HepG2 (cell line): ENCODE results near the gene NINJ2. TPM values are rescaled to one million over a fixed set of nuclear protein-coding genes. Genes with fewer than 3 reads are reported as not detected.

ENCODE experiments used
- AFF4 ChIP-seq: sonication (generic); formaldehyde crosslinking; IDR thresholded peaks from 2 replicates; pipeline ENCODE4 v1.4.0; 2020; ENCODE audit warnings: missing genetic modification reagents
- EP300 ChIP-seq, 3 experiments: sonication (generic) in 1 of 3; formaldehyde crosslinking in 1 of 3; IDR thresholded peaks; 2 replicates each; pipeline versions ENCODE4 v1.5.1 to v1.6.1; 2011 to 2020; ENCODE audit warnings: low read depth in 2 of 3, low read length in 2 of 3, borderline replicate concordance in 1 of 3, improper control_type of control experiment in 1 of 3, mild to moderate bottlenecking in 1 of 3, missing genetic modification reagents in 1 of 3, moderate library complexity in 1 of 3
- FOSL2 ChIP-seq: sonication (generic); formaldehyde crosslinking; IDR thresholded peaks from 2 replicates; pipeline ENCODE4 v1.4.0; 2020; ENCODE audit warnings: missing genetic modification reagents
- FOXK1 ChIP-seq: sonication (generic); formaldehyde crosslinking; IDR thresholded peaks from 2 replicates; pipeline ENCODE4 v1.4.0; 2020; ENCODE audit warnings: low read depth, missing genetic modification reagents, borderline replicate concordance
- HCFC1 ChIP-seq: fragments of 150-350 bp; IDR thresholded peaks from 2 replicates; pipeline ENCODE4 v1.6.1; 2014; ENCODE audit warnings: low read depth, low read length
- HNF1A ChIP-seq, 2 experiments: sonication (generic) in 1 of 2; formaldehyde crosslinking in 1 of 2; IDR thresholded peaks; 2 replicates each; pipeline versions ENCODE4 v1.4.0 to v1.6.1; 2016 to 2020; ENCODE audit warnings: borderline replicate concordance in 1 of 2, low read depth in 1 of 2, mild to moderate bottlenecking in 1 of 2, missing genetic modification reagents in 1 of 2
- IKZF1 ChIP-seq: fragments of 450-650 bp; IDR thresholded peaks from 2 replicates; pipeline ENCODE4 v1.7.1; 2016
- IKZF5 ChIP-seq: IDR thresholded peaks from 2 replicates; pipeline ENCODE4 v1.6.1; 2018; ENCODE audit warnings: missing genetic modification reagents, mild to moderate bottlenecking, missing compliant biosample characterization
- KDM5B ChIP-seq: sonication (generic); formaldehyde crosslinking; IDR thresholded peaks from 2 replicates; pipeline ENCODE4 v1.4.0; 2020; ENCODE audit warnings: missing genetic modification reagents, mild to moderate bottlenecking, borderline replicate concordance
- SMC3 ChIP-seq: IDR thresholded peaks from 2 replicates; pipeline ENCODE4 v1.6.1; 2011; ENCODE audit warnings: low read length, improper control_type of control experiment
- SRF ChIP-seq: IDR thresholded peaks from 2 replicates; pipeline ENCODE4 v1.6.1; 2011; ENCODE audit warnings: mild to moderate bottlenecking, low read depth, low read length, moderate library complexity
- TEF ChIP-seq: sonication (generic); formaldehyde crosslinking; IDR thresholded peaks from 2 replicates; pipeline ENCODE4 v1.5.0; 2020; ENCODE audit warnings: missing genetic modification reagents
- ZBTB43 ChIP-seq: sonication (generic); formaldehyde crosslinking; conservative IDR thresholded peaks from 2 replicates; pipeline ENCODE4 v1.4.0; 2020; ENCODE audit warnings: missing genetic modification reagents
- ZKSCAN1 ChIP-seq: fragments of 150-350 bp; IDR thresholded peaks from 2 replicates; pipeline ENCODE4 v1.6.1; 2014; ENCODE audit warnings: low read length
- ZMYM3 ChIP-seq: sonication (generic); formaldehyde crosslinking; IDR thresholded peaks from 2 replicates; pipeline ENCODE4 v1.5.1; 2020; ENCODE audit warnings: mild to moderate bottlenecking, missing genetic modification reagents
- ZNF235 ChIP-seq: sonication (generic); formaldehyde crosslinking; IDR thresholded peaks from 2 replicates; pipeline ENCODE4 v1.8.1; 2023; ENCODE audit warnings: mild to moderate bottlenecking, missing genetic modification reagents, borderline replicate concordance
- ZNF652 ChIP-seq: IDR thresholded peaks from 2 replicates; pipeline ENCODE4 v1.6.1; 2016; ENCODE audit warnings: low read depth, borderline replicate concordance
- ZNF660 ChIP-seq: sonication (generic); formaldehyde crosslinking; IDR thresholded peaks from 2 replicates; pipeline ENCODE4 v1.5.1; 2020; ENCODE audit warnings: mild to moderate bottlenecking, low read depth, missing genetic modification reagents, borderline replicate concordance
- polyA plus RNA-seq, 8 experiments: library from polyadenylated mRNA; depleted of rRNA in 3 of 8; stranded (reverse) in 7 of 8; unstranded in 1 of 8; fragments of >200 nt; fragmentation: Illumina TruSeq in 4 of 8; extraction: Trizol in 4 of 8; gene quantifications; 2 replicates each; pipeline versions ENCODE4 v1.2.1 to v1.2.3, GENCODE V29; 2011 to 2016; ENCODE audit warnings: low read depth in 4 of 8, missing spikeins in 1 of 8, mixed read lengths in 1 of 8; ENCODE audit not compliant: insufficient read depth in 1 of 8
- total RNA-seq, 5 experiments: library from RNA; depleted of rRNA; stranded (reverse); fragments of >200 nt; fragmentation: Illumina TruSeq; extraction: Trizol; gene quantifications; 2 replicates each; pipeline ENCODE4 v1.2.3, GENCODE V29; 2016; ENCODE audit warnings: low read depth in 1 of 5

The NINJ2 gene
- total and polyA plus RNA-seq, 2 of the 13 experiments (the other 11 are each of a cell fraction or from before 2014, with no cell fraction given) = 0.62 to 3.8 TPM

- TF ChIP-seq HNF1A (IDR thresholded peaks at IDR 0.05; ENCODE audit: low read depth) (no peak), HNF1A (CRISPR knock-in tag; IDR thresholded peaks at IDR 0.05; ENCODE audit: borderline replicate concordance) (no peak), EP300 (IDR thresholded peaks at IDR 0.05; ENCODE audit: low read depth in 2 of 2, low read length in 2 of 2) (no peak), EP300 (CRISPR knock-in tag; IDR thresholded peaks at IDR 0.05; ENCODE audit: borderline replicate concordance) (0 out of 2 replicates have a peak, but pooled peaks have one; percentile 15), FOSL2 (CRISPR knock-in tag) (peak; percentile 82), ZNF235 (no peak), ZNF652 (CRISPR knock-in tag) (peak; percentile 92), ZBTB43 (CRISPR knock-in tag) (no peak), ZKSCAN1 (peak; percentile 85), SRF (no peak), IKZF1 (no peak), IKZF5 (CRISPR knock-in tag) (no peak), HCFC1 (no peak), FOXK1 (CRISPR knock-in tag) (no peak), ZMYM3 (CRISPR knock-in tag) (peak; percentile 67; the same call in 1 of the 2 replicates), TEF (no peak), SMC3 (no peak), KDM5B (CRISPR knock-in tag) (no peak), ZNF660 (no peak), AFF4 (CRISPR knock-in tag) (no peak)
- TF ChIP-seq, all 625 proteins: peak for 13
These were observed 90.7 kb downstream of the NINJ2 start (continued) for GRCh38 chr12:572532-572899.
